ENCODE measurements around the gene TMEM30A.
A peak's percentile ranks its signal among the peaks of the same experiment; 100 is the strongest.

Gene TMEM30A

DNA sequence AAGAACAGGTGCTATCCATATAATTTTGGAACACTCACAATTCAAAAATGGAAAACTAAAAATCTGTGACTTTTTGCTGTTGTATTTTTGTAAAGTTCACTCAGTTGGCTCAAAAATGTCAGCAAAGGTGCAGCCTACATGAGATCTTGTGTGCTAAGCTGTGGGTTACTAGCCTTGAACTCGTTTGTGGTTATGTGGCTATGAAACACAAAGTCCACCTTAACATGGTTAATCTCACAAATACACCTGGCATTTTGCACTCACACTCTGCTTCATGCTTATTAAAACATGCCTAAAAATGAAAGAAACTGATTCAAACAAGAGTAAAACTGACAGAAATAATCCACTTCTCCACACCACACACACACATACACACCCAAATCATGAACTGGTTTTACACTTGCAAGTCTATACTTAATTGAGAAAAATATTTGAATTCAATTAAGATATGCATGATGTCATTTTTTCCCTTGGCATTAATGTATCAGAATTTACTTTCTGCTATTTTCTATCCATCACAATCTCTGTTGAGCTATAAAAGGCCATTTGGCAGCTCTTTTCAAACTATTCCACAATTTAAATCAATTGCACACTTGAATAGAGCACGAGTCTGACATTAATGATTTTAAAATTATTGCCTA, 22.9 kb upstream of the TMEM30A start:
- Histone ChIP-seq H3K36me3 (ENCODE audit: insufficient read depth, low read length) (no peaks in the 10 kb centered on the region), H3K27ac (ENCODE audit: low read length) (no peak overlapping the region), H3K4me2 (ENCODE audit: insufficient read depth, low read length) (no peak overlapping the region), H4K20me1 (ENCODE audit: insufficient read depth, low read length) (no peaks in the 10 kb centered on the region), H3K27me3 (ENCODE audit: insufficient read depth, low read length, poor library complexity) (peaks cover 12% of the 10 kb centered on the region), H3K9ac (ENCODE audit: low read depth, low read length) (no peak overlapping the region), H2AFZ (ENCODE audit: low read depth, low read length) (no peak overlapping the region), H3K4me1 (ENCODE audit: insufficient read depth, low read length) (no peaks in the 10 kb centered on the region), H3K4me3 (ENCODE audit: low read depth in 1 of 2, low read length in 2 of 2) (no peak overlapping the region), H3K79me2 (ENCODE audit: insufficient read depth, low read length) (no peaks in the 10 kb centered on the region), H3K9me3 (ENCODE audit: insufficient read depth, low read length, severe bottlenecking) (no peaks in the 10 kb centered on the region)
- TF ChIP-seq EZH2 (IDR thresholded peaks at IDR 0.05; ENCODE audit: borderline replicate concordance, low read depth, low read length, severe bottlenecking) (no peak), CTCF (IDR thresholded peaks at IDR 0.05; ENCODE audit: borderline replicate concordance, extremely low read depth, low read length, poor library complexity, severe bottlenecking) (no peak)
- DNase-seq (no peak), ATAC-seq (ENCODE audit: insufficient read depth, low read depth) (0 out of 3 replicates have a peak, but pooled peaks have one; percentile 50)

GRCh38 chr6:75306064-75306463, 21.5 kb upstream of the TMEM30A start:
- Histone ChIP-seq H3K9ac (ENCODE audit: low read depth, low read length) (no peak overlapping the region), H3K4me2 (ENCODE audit: insufficient read depth, low read length) (no peak overlapping the region), H2AFZ (ENCODE audit: low read depth, low read length) (no peak overlapping the region), H4K20me1 (ENCODE audit: insufficient read depth, low read length) (no peaks in the 10 kb centered on the region), H3K27me3 (ENCODE audit: insufficient read depth, low read length, poor library complexity) (peaks cover 12% of the 10 kb centered on the region), H3K9me3 (ENCODE audit: insufficient read depth, low read length, severe bottlenecking) (no peaks in the 10 kb centered on the region), H3K4me3 (ENCODE audit: low read depth in 1 of 2, low read length in 2 of 2) (no peak overlapping the region), H3K79me2 (ENCODE audit: insufficient read depth, low read length) (no peaks in the 10 kb centered on the region), H3K36me3 (ENCODE audit: insufficient read depth, low read length) (no peaks in the 10 kb centered on the region), H3K4me1 (ENCODE audit: insufficient read depth, low read length) (no peaks in the 10 kb centered on the region), H3K27ac (ENCODE audit: low read length) (no peak overlapping the region)
- ATAC-seq (ENCODE audit: insufficient read depth, low read depth) (no peak), DNase-seq (no peak)
- no peak for TF ChIP-seq EZH2 (IDR thresholded peaks at IDR 0.05; ENCODE audit: borderline replicate concordance, low read depth, low read length, severe bottlenecking)
- TF ChIP-seq CTCF (IDR thresholded peaks at IDR 0.05; ENCODE audit: borderline replicate concordance, extremely low read depth, low read length, poor library complexity, severe bottlenecking): no peak

- H3K27ac ChIP-seq (ENCODE audit: low read length): no peak overlapping the region
- H3K9ac ChIP-seq (ENCODE audit: low read depth, low read length): no peak overlapping the region
- peaks cover 12% of the 10 kb centered on the region for H3K27me3 ChIP-seq (ENCODE audit: insufficient read depth, low read length, poor library complexity)
- H3K9me3 ChIP-seq (ENCODE audit: insufficient read depth, low read length, severe bottlenecking): no peaks in the 10 kb centered on the region
- H2AFZ ChIP-seq (ENCODE audit: low read depth, low read length): no peak overlapping the region
- DNase-seq (no peak), ATAC-seq (ENCODE audit: insufficient read depth, low read depth) (no peak)
- H3K4me1 ChIP-seq (ENCODE audit: insufficient read depth, low read length): no peaks in the 10 kb centered on the region
- H3K79me2 ChIP-seq (ENCODE audit: insufficient read depth, low read length): no peaks in the 10 kb centered on the region
- TF ChIP-seq CTCF (IDR thresholded peaks at IDR 0.05; ENCODE audit: borderline replicate concordance, extremely low read depth, low read length, poor library complexity, severe bottlenecking) (no peak), EZH2 (IDR thresholded peaks at IDR 0.05; ENCODE audit: borderline replicate concordance, low read depth, low read length, severe bottlenecking) (no peak)
- no peaks in the 10 kb centered on the region for H3K36me3 ChIP-seq (ENCODE audit: insufficient read depth, low read length)
- H3K4me3 ChIP-seq (ENCODE audit: low read depth in 1 of 2, low read length in 2 of 2): no peak overlapping the region
- no peak overlapping the region for H3K4me2 ChIP-seq (ENCODE audit: insufficient read depth, low read length)
- H4K20me1 ChIP-seq (ENCODE audit: insufficient read depth, low read length): no peaks in the 10 kb centered on the region
Measured at GRCh38 chr6:75305573-75305972, 21.0 kb upstream of the TMEM30A start.

Measured in DND-41 (cell line).